KMS-11 (cell line): ENCODE measurements around the gene LEO1.

ENCODE experiments used
- H2AFZ ChIP-seq: fragments of 200-600 bp; sonication (generic); 2 replicates; pipeline ENCODE4 v1.6.1; 2016; ENCODE audit warnings: antibody characterized with exemption, mixed run types, low read depth
- H3K27ac ChIP-seq: fragments of 200-600 bp; sonication (generic); 2 replicates; pipeline ENCODE4 v1.6.1; 2016; ENCODE audit warnings: mild to moderate bottlenecking, mixed run types
- H3K27me3 ChIP-seq: fragments of 200-600 bp; sonication (generic); 2 replicates; pipeline ENCODE4 v1.6.1; 2017; ENCODE audit warnings: mild to moderate bottlenecking, low read depth, mixed run types, moderate library complexity; ENCODE audit not compliant: insufficient read depth
- H3K36me3 ChIP-seq: fragments of 200-600 bp; sonication (generic); 2 replicates; pipeline ENCODE4 v1.6.1; 2017; ENCODE audit warnings: mild to moderate bottlenecking, mixed run types; ENCODE audit not compliant: insufficient read depth
- H3K4me1 ChIP-seq: fragments of 200-600 bp; sonication (generic); 2 replicates; pipeline ENCODE4 v1.6.1; 2016; ENCODE audit warnings: mild to moderate bottlenecking, low read depth, mixed run types; ENCODE audit not compliant: poor library complexity, severe bottlenecking
- H3K4me2 ChIP-seq: fragments of 200-600 bp; sonication (generic); 2 replicates; pipeline ENCODE4 v1.7.0; 2016; ENCODE audit warnings: mild to moderate bottlenecking, mixed run types
- H3K4me3 ChIP-seq: fragments of 200-600 bp; sonication (generic); IDR thresholded peaks from 2 replicates; pipeline ENCODE4 v1.6.1; 2017; ENCODE audit warnings: low read depth, low read length, mixed read lengths; ENCODE audit not compliant: insufficient read depth
- H3K79me2 ChIP-seq: fragments of 200-600 bp; sonication (generic); 2 replicates; pipeline ENCODE4 v1.6.1; 2016; ENCODE audit warnings: low read depth, mixed run types; ENCODE audit not compliant: insufficient read depth
- H3K9ac ChIP-seq: fragments of 200-600 bp; sonication (generic); 2 replicates; pipeline ENCODE4 v1.6.1; 2016; ENCODE audit warnings: mild to moderate bottlenecking, mixed run types
- H4K20me1 ChIP-seq: fragments of 200-600 bp; sonication (generic); 2 replicates; pipeline ENCODE4 v1.6.1; 2016; ENCODE audit warnings: mild to moderate bottlenecking, mixed run types; ENCODE audit not compliant: insufficient read depth
- CTCF ChIP-seq: fragments of 200-600 bp; sonication (generic); conservative IDR thresholded peaks from 2 replicates; pipeline ENCODE4 v1.6.1; 2017; ENCODE audit warnings: low read depth, mild to moderate bottlenecking, antibody characterized with exemption, low read length, moderate library complexity, mixed read lengths

LEO1 gene

GRCh38 chr15:51952805-51953204 lies 18.8 kb downstream of the LEO1 start:
- Histone ChIP-seq H2AFZ (no peak overlapping the region), H3K4me1 (no peaks in the 10 kb centered on the region), H3K27me3 (no peaks in the 10 kb centered on the region), H3K9ac (no peak overlapping the region), H3K36me3 (peaks cover 13% of the 10 kb centered on the region), H3K4me3 (no peak overlapping the region), H3K4me2 (no peak overlapping the region), H3K79me2 (no peaks in the 10 kb centered on the region), H3K27ac (no peak overlapping the region), H4K20me1 (no peaks in the 10 kb centered on the region)
- TF ChIP-seq CTCF = no peak

GRCh38 chr15:51947124-51947523 lies 24.5 kb downstream of the LEO1 start:
- H3K4me2 ChIP-seq = no peak overlapping the region
- H3K27ac ChIP-seq = no peak overlapping the region
- no peak for TF ChIP-seq CTCF
- no peak overlapping the region for H3K4me3 ChIP-seq
- peaks cover 10% of the 10 kb centered on the region; the same call in 1 of the 2 replicates for H3K36me3 ChIP-seq
- H3K27me3 ChIP-seq = no peaks in the 10 kb centered on the region
- H2AFZ ChIP-seq = no peak overlapping the region
- H3K9ac ChIP-seq = no peak overlapping the region
- no peaks in the 10 kb centered on the region for H3K79me2 ChIP-seq
- no peaks in the 10 kb centered on the region for H4K20me1 ChIP-seq
- no peaks in the 10 kb centered on the region for H3K4me1 ChIP-seq

- H3K27ac ChIP-seq = no peak overlapping the region
- no peak overlapping the region for H3K4me3 ChIP-seq
- no peak overlapping the region for H2AFZ ChIP-seq
- TF ChIP-seq CTCF = no peak
- H3K36me3 ChIP-seq = 0 out of 2 replicates have a peak, but pooled peaks cover 4% of the 10 kb centered on the region
- no peaks in the 10 kb centered on the region for H4K20me1 ChIP-seq
- no peaks in the 10 kb centered on the region for H3K79me2 ChIP-seq
- no peaks in the 10 kb centered on the region for H3K4me1 ChIP-seq
- no peaks in the 10 kb centered on the region for H3K27me3 ChIP-seq
- no peak overlapping the region for H3K4me2 ChIP-seq
- no peak overlapping the region for H3K9ac ChIP-seq
Measured at GRCh38 chr15:51939216-51939615, 32.4 kb downstream of the LEO1 start.

DNA sequence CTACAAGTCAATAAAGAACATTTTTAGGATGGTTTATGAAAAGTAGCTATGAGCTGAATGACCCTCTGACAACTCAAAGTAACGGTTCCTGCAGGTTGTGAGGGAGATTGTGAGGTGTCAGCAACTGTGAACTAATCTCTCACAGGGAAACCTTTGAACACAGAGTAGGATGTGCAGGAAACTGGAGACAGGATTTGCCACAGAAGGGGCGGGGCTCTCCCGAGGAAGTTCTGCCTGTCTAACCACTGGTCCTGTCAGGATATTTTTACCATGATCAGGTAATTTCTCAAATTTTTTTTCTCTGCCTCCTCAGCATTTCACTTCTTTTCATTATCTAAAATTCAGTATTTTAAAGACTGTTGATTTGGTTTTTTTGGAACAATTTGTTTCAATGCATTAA lies 33.3 kb downstream of the LEO1 start:
- no peak overlapping the region for H3K9ac ChIP-seq
- H3K27ac ChIP-seq = no peak overlapping the region
- no peak overlapping the region for H2AFZ ChIP-seq
- H3K27me3 ChIP-seq = no peaks in the 10 kb centered on the region
- no peaks in the 10 kb centered on the region for H4K20me1 ChIP-seq
- H3K4me2 ChIP-seq = no peak overlapping the region
- H3K36me3 ChIP-seq = 0 out of 2 replicates have a peak, but pooled peaks cover 4% of the 10 kb centered on the region
- H3K4me1 ChIP-seq = no peaks in the 10 kb centered on the region
- no peak overlapping the region for H3K4me3 ChIP-seq
- TF ChIP-seq CTCF = no peak
- H3K79me2 ChIP-seq = no peaks in the 10 kb centered on the region

- H3K9ac ChIP-seq = no peak overlapping the region
- TF ChIP-seq CTCF = no peak
- no peak overlapping the region for H2AFZ ChIP-seq
- no peak overlapping the region for H3K4me3 ChIP-seq
- no peaks in the 10 kb centered on the region for H3K4me1 ChIP-seq
- H3K4me2 ChIP-seq = no peak overlapping the region
- no peaks in the 10 kb centered on the region for H4K20me1 ChIP-seq
- 0 out of 2 replicates have a peak, but pooled peaks cover 2% of the 10 kb centered on the region for H3K36me3 ChIP-seq
- no peaks in the 10 kb centered on the region for H3K27me3 ChIP-seq
- no peak overlapping the region for H3K27ac ChIP-seq
- no peaks in the 10 kb centered on the region for H3K79me2 ChIP-seq
Measured at GRCh38 chr15:51936105-51936478, 35.5 kb downstream of the LEO1 start.
